ENCODE data around the gene COPB1.

- no peak for TF ChIP-seq CTCF (IDR thresholded peaks at IDR 0.05)
- TF ChIP-seq POLR2AphosphoS5 (IDR thresholded peaks at IDR 0.05; ENCODE audit: insufficient read depth in 1 of 2, low read depth in 1 of 2) = no peak
- no peak for TF ChIP-seq POLR2A (IDR thresholded peaks at IDR 0.05)
Observed at GRCh38 chr11:14506532-14506931, 6.9 kb upstream of the COPB1 start.

Measured in vagina (tissue), 2 donors.